ENCODE measurements around the gene KCNJ10. TPM values are rescaled to one million over a fixed set of nuclear protein-coding genes. Genes with fewer than 3 reads are reported as not detected.

The KCNJ10 gene
- total RNA-seq, 3 donors from 2014 or later = 0.23 to 0.73 (median 0.27) TPM

- peak; percentile 98 for ATAC-seq
- DNase-seq = peak; percentile 96 to 98 (median 98)
- H3K4me3 ChIP-seq = peak within 1 kb of the TSS; percentile 72
- intact Hi-C loops (cut with DNase I, micrococcal nuclease) = no loop called here
- H3K4me1 ChIP-seq (ENCODE audit: low read depth) = peaks cover 16% of the 10 kb centered on the region
- H3K36me3 ChIP-seq (ENCODE audit: low read depth) = no peaks in the 10 kb centered on the region
- no peak for TF ChIP-seq CTCF (IDR thresholded peaks at IDR 0.05)
- H3K9me3 ChIP-seq = no peaks in the 10 kb centered on the region
These were observed 38.4 kb downstream of the KCNJ10 start, which contains the start of gene PIGM for GRCh38 chr1:160031365-160032164. Gene PIGM (minus strand): TSS chr1:160031990. CDS start chr1:160031739, 251 bp downstream.

- no peaks in the 10 kb centered on the region for H3K36me3 ChIP-seq (ENCODE audit: low read depth)
- no peak for TF ChIP-seq CTCF (IDR thresholded peaks at IDR 0.05)
- peak in 1 of 3 donors; percentile 15 for DNase-seq
- H3K9me3 ChIP-seq = no peaks in the 10 kb centered on the region
- H3K4me1 ChIP-seq (ENCODE audit: low read depth) = peaks cover 16% of the 10 kb centered on the region
- peak overlapping the region; percentile 72 for H3K4me3 ChIP-seq
- intact Hi-C loops (cut with DNase I, micrococcal nuclease) = no loop called here
- peak; percentile 18 for ATAC-seq
These were observed 39.1 kb downstream of the KCNJ10 start for GRCh38 chr1:160030657-160031364.

- Histone ChIP-seq H3K9me3 (no peaks in the 10 kb centered on the region), H3K4me3 (no peak overlapping the region), H3K36me3 (ENCODE audit: low read depth) (no peaks in the 10 kb centered on the region), H3K4me1 (ENCODE audit: low read depth) (peaks cover 16% of the 10 kb centered on the region)
- intact Hi-C loops (cut with DNase I, micrococcal nuclease) = no loop called here
- DNase-seq (no peak), ATAC-seq (no peak)
- TF ChIP-seq CTCF (IDR thresholded peaks at IDR 0.05) = no peak
These were observed 41.5 kb downstream of the KCNJ10 start for GRCh38 chr1:160028426-160028825.

GRCh38 chr1:160025314-160025713, 44.6 kb downstream of the KCNJ10 start:
- intact Hi-C loops (cut with DNase I, micrococcal nuclease) = no loop called here
- no peak for ATAC-seq

More at GRCh38 chr1:160025314-160025713, 44.6 kb downstream of the KCNJ10 start:
- no peak for DNase-seq
- no peaks in the 10 kb centered on the region for H3K9me3 ChIP-seq
- no peak overlapping the region for H3K4me3 ChIP-seq
- no peaks in the 10 kb centered on the region for H3K36me3 ChIP-seq (ENCODE audit: low read depth)
- no peak for TF ChIP-seq CTCF (IDR thresholded peaks at IDR 0.05)
- peaks cover 9% of the 10 kb centered on the region for H3K4me1 ChIP-seq (ENCODE audit: low read depth)
